ENCODE data around the gene PHKG2.

The PHKG2 gene

DNA sequence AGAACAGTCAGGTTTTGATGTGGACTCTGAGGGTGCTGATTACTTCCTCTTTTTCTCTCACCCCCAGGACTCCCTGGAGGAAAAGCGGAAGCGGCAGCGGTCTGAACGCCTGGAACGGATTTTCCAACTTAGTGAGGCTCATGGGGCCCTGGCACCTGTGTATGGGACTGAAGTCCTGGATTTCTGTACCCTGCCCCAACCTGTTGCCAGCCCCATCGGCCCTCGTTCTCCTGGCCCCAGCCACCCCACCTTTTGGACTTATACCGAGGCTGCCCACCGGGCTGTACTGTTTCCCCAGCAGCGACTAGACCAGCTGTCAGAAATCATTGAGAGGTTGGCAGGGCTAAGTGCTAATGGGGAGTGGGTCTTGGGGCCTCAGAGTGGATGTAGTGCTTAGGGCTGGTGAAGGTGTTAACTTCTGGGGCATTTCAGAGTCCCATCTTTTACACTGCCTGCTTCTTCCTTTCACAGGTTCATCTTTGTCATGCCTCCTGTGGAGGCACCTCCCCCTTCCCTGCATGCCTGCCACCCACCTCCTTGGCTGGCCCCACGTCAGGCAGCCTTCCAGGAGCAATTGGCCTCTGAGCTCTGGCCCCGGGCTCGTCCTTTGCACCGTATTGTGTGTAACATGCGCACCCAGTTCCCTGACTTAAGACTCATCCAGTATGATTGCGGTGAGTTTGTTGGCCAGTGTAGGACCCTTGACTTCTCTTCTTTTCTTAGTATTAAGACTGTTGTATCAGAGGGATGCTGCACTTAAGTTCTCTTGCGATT is 19.1 kb upstream of the PHKG2 start:
- H3K9me3 ChIP-seq (ENCODE audit: control insufficient read depth, low read length) = no peaks in the 10 kb centered on the region
- WGBS, 2 experiments (ENCODE audit: insufficient coverage in 2 of 2) = 96 to 97% methylated on average over 13 to 15 of the region's 17 CpGs
- H3K36me3 ChIP-seq (ENCODE audit: control insufficient read depth, insufficient read depth, low read length) = peaks cover 97% of the 10 kb centered on the region
- no peak overlapping the region for H3K4me3 ChIP-seq (ENCODE audit: extremely low read depth, insufficient read depth, low read length, poor library complexity, severe bottlenecking)
- H3K4me1 ChIP-seq (ENCODE audit: control insufficient read depth, insufficient read depth, low read length, poor library complexity, severe bottlenecking) = no peaks in the 10 kb centered on the region
- no peak overlapping the region for H3K27ac ChIP-seq (ENCODE audit: low read depth, low read length, severe bottlenecking)

DNA sequence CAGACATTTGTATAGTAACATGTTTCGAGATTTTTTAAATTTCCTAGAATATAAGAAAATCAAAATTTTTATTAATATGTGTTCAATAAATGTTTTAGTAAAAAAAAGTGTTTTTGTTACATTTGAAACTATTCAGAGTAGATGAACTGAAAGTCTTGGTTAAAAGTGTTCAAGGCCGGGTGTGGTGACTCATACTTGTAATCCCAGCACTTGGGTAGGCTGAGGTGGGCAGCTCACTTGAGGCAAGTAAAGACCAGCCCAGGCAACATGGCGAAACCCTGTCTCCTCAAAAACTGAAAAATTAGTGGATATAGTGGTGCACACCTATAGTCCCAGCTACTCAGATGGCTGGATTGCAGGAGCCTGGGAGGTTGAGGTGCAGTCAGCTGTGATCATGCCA is 16.8 kb upstream of the PHKG2 start:
- WGBS, 2 experiments (ENCODE audit: insufficient coverage in 2 of 2) = 96 to 100% methylated on average over 1 to 2 of the region's 3 CpGs
- Histone ChIP-seq H3K36me3 (ENCODE audit: control insufficient read depth, insufficient read depth, low read length) (peaks cover 97% of the 10 kb centered on the region), H3K4me3 (ENCODE audit: extremely low read depth, insufficient read depth, low read length, poor library complexity, severe bottlenecking) (no peak overlapping the region), H3K27ac (ENCODE audit: low read depth, low read length, severe bottlenecking) (no peak overlapping the region), H3K9me3 (ENCODE audit: control insufficient read depth, low read length) (no peaks in the 10 kb centered on the region), H3K4me1 (ENCODE audit: control insufficient read depth, insufficient read depth, low read length, poor library complexity, severe bottlenecking) (no peaks in the 10 kb centered on the region)

DNA sequence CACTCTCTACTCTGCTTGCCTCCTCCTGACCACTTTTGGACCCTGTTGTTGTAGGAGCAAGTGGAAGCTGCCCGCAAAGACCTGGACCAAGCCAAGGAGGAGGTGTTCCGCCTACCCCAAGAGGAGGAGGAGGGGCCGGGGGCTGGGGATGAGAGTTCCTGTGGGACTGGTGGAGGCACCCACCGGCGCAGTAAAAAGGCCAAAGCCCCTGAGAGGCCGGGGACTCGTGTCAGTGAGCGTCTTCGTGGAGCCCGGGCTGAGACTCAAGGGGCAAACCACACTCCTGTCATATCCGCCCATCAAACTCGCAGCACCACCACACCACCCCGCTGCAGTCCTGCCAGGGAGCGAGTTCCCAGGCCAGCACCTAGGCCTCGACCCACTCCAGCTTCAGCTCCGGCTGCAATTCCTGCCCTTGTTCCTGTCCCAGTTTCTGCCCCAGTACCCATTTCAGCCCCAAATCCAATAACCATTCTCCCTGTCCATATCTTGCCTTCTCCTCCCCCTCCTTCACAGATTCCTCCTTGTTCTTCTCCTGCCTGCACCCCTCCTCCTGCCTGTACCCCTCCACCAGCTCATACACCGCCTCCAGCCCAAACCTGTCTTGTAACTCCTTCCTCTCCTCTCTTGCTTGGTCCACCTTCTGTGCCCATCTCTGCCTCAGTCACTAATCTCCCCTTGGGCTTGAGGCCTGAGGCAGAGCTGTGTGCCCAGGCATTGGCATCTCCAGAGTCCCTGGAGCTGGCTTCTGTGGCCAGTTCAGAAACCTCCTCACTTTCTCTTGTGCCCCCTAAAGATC is 11.0 kb upstream of the PHKG2 start:
- H3K4me1 ChIP-seq (ENCODE audit: control insufficient read depth, insufficient read depth, low read length, poor library complexity, severe bottlenecking) = peaks cover 33% of the 10 kb centered on the region
- peaks cover 89% of the 10 kb centered on the region for H3K36me3 ChIP-seq (ENCODE audit: control insufficient read depth, insufficient read depth, low read length)
- H3K9me3 ChIP-seq (ENCODE audit: control insufficient read depth, low read length) = no peaks in the 10 kb centered on the region
- H3K27ac ChIP-seq (ENCODE audit: low read depth, low read length, severe bottlenecking) = no peak overlapping the region
- no peak overlapping the region for H3K4me3 ChIP-seq (ENCODE audit: extremely low read depth, insufficient read depth, low read length, poor library complexity, severe bottlenecking)
- 97 to 99% methylated on average over 15 to 17 of the region's 17 CpGs for WGBS, 2 experiments (ENCODE audit: insufficient coverage in 2 of 2)

DNA sequence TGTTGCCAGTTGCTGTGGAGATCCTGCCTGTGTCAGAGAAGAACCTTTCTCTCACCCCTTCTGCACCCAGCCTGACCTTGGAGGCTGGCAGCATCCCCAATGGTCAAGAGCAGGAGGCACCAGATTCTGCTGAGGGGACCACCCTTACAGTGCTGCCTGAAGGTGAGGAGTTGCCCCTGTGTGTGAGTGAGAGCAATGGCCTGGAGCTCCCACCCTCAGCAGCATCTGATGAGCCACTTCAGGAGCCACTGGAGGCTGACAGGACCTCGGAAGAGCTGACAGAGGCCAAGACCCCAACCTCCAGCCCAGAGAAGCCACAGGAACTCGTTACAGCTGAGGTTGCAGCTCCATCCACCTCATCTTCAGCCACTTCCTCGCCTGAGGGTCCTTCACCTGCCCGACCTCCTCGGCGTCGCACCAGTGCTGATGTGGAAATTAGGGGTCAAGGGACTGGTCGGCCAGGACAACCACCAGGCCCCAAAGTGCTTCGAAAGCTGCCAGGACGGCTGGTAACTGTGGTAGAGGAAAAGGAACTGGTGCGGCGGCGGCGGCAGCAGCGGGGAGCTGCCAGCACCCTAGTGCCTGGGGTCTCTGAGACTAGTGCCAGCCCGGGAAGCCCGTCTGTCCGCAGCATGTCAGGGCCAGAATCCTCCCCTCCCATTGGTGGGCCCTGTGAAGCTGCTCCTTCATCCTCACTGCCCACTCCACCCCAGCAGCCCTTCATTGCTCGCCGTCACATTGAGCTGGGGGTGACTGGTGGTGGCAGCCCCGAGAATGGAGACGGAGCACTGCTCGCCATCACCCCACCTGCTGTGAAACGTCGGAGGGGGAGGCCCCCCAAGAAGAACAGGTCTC is 10.2 kb upstream of the PHKG2 start:
- no peak overlapping the region for H3K4me3 ChIP-seq (ENCODE audit: extremely low read depth, insufficient read depth, low read length, poor library complexity, severe bottlenecking)
- H3K27ac ChIP-seq (ENCODE audit: low read depth, low read length, severe bottlenecking) = no peak overlapping the region
- H3K9me3 ChIP-seq (ENCODE audit: control insufficient read depth, low read length) = no peaks in the 10 kb centered on the region
- H3K36me3 ChIP-seq (ENCODE audit: control insufficient read depth, insufficient read depth, low read length) = peaks cover 89% of the 10 kb centered on the region
- 96 to 97% methylated on average over 19 of the region's 25 CpGs for WGBS, 2 experiments (ENCODE audit: insufficient coverage in 2 of 2)
- peaks cover 33% of the 10 kb centered on the region for H3K4me1 ChIP-seq (ENCODE audit: control insufficient read depth, insufficient read depth, low read length, poor library complexity, severe bottlenecking)

DNA sequence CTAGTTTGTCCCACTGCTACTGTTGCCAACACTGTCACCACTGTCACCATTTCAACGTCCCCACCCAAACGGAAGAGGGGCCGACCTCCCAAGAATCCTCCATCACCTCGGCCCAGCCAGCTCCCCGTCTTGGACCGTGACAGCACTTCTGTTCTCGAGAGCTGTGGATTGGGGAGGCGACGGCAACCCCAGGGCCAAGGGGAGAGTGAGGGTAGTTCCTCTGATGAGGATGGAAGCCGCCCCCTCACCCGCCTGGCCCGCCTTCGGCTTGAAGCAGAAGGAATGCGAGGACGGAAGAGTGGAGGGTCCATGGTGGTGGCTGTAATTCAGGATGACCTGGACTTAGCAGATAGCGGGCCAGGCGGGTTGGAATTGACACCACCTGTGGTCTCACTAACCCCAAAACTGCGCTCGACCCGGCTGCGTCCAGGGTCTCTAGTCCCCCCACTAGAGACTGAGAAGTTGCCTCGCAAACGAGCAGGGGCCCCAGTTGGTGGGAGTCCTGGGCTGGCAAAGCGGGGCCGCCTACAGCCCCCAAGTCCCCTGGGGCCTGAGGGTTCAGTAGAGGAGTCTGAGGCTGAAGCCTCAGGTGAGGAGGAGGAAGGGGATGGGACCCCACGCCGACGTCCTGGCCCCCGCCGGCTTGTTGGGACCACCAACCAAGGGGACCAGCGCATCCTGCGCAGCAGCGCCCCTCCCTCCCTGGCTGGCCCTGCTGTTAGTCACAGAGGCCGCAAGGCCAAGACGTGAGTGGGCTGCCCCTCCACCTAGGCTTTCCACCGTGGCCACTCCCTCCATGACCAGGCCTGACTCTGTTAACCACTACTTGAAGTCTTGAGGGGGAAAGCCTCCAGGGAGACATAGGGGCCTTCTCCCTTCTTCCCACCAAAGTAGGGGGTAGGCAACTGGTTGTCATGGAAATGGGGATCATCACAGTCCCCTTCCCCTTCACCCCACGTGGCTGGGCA is 9.0 kb upstream of the PHKG2 start:
- Histone ChIP-seq H3K27ac (ENCODE audit: low read depth, low read length, severe bottlenecking) (peak overlapping the region; percentile 10), H3K36me3 (ENCODE audit: control insufficient read depth, insufficient read depth, low read length) (peaks cover 88% of the 10 kb centered on the region)
- 95 to 98% methylated on average over 21 to 29 of the region's 37 CpGs for WGBS, 2 experiments (ENCODE audit: insufficient coverage in 2 of 2)

DNA sequence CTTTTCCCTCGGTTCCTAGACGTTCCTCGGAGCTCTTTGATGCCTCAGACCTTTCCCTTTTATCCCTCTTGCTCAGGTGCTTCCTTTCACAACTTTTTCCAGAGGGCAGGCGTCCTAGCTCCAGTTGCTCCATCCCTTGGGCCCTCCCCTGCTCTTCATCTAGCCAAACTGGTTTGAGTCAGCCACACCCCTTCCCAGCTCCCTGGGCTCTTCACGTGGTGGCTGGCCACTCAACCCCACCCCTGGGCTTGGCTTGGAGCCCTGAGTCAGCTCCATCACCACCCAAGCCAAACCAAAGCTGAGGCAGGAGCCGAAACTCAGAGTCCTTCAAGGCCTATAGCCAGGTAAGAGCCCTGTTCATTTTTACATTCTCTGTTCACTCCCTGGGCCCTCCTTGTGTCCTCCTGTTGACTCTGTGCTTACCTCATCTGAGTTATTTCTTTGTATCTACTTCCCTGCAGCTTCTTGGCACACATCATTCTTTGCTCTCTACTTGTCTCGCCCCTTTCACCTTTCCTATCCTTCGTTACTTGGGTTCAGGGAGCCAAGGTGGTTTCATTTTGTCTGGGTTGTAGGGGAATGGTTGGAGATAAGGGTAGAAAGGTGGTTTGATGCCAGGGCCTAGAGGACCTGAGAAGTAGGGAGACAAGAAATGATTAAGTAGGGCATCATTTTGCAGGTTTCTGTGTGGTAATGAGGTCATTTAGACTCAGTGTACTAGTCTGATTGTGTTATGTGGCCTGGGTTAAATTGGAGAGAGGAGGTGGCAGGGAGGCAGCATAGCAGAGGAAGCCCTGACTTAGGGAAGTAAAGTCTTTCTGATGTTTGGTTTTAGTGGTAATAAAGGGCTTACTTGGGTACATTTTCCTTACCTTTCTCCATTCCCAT is 7.6 kb upstream of the PHKG2 start:
- peaks cover 33% of the 10 kb centered on the region for H3K4me1 ChIP-seq (ENCODE audit: control insufficient read depth, insufficient read depth, low read length, poor library complexity, severe bottlenecking)
- H3K27ac ChIP-seq (ENCODE audit: low read depth, low read length, severe bottlenecking) = peak overlapping the region; percentile 91
- H3K36me3 ChIP-seq (ENCODE audit: control insufficient read depth, insufficient read depth, low read length) = peaks cover 88% of the 10 kb centered on the region
- 72 to 90% methylated on average over 6 of the region's 8 CpGs for WGBS, 2 experiments (ENCODE audit: insufficient coverage in 2 of 2)
- H3K9me3 ChIP-seq (ENCODE audit: control insufficient read depth, low read length) = no peaks in the 10 kb centered on the region
- no peak overlapping the region for H3K4me3 ChIP-seq (ENCODE audit: extremely low read depth, insufficient read depth, low read length, poor library complexity, severe bottlenecking)

More for the DNA sequence above, 9.0 kb upstream of the PHKG2 start:
- Histone ChIP-seq H3K9me3 (ENCODE audit: control insufficient read depth, low read length) (no peaks in the 10 kb centered on the region), H3K4me1 (ENCODE audit: control insufficient read depth, insufficient read depth, low read length, poor library complexity, severe bottlenecking) (peaks cover 33% of the 10 kb centered on the region), H3K4me3 (ENCODE audit: extremely low read depth, insufficient read depth, low read length, poor library complexity, severe bottlenecking) (no peak overlapping the region)

DNA sequence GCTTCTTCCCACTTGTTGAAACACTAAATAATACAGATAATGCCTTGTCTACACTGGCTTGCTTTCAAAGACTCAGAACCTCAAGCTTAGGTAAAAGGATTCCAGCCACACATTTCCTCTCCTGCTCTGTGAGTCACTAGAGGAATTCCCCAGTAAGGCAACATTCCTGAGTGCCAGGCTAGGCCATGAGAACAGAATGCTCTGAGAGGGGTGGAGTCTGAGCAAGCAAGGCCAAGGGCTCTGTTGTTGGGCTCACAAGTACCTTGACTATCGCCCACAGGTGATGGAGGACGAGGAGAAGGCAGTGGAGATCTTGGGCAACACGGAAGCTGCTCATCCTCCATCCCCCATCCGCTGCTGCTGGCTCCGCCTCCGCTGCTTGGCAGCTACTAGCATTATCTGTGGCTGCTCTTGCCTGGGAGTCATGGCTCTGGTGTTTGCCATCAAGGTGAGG is 6.7 kb upstream of the PHKG2 start:
- H3K36me3 ChIP-seq (ENCODE audit: control insufficient read depth, insufficient read depth, low read length) = peaks cover 81% of the 10 kb centered on the region
- peaks cover 33% of the 10 kb centered on the region for H3K4me1 ChIP-seq (ENCODE audit: control insufficient read depth, insufficient read depth, low read length, poor library complexity, severe bottlenecking)
- no peak overlapping the region for H3K4me3 ChIP-seq (ENCODE audit: extremely low read depth, insufficient read depth, low read length, poor library complexity, severe bottlenecking)
- peak overlapping the region; percentile 91 for H3K27ac ChIP-seq (ENCODE audit: low read depth, low read length, severe bottlenecking)
- no peaks in the 10 kb centered on the region for H3K9me3 ChIP-seq (ENCODE audit: control insufficient read depth, low read length)
- WGBS, 2 experiments (ENCODE audit: insufficient coverage in 2 of 2) = 75 to 88% methylated on average over 2 to 3 of the region's 6 CpGs

- H3K9me3 ChIP-seq (ENCODE audit: control insufficient read depth, low read length) = no peaks in the 10 kb centered on the region
- H3K4me1 ChIP-seq (ENCODE audit: control insufficient read depth, insufficient read depth, low read length, poor library complexity, severe bottlenecking) = peaks cover 37% of the 10 kb centered on the region
- H3K27ac ChIP-seq (ENCODE audit: low read depth, low read length, severe bottlenecking) = no peak overlapping the region
- H3K4me3 ChIP-seq (ENCODE audit: extremely low read depth, insufficient read depth, low read length, poor library complexity, severe bottlenecking) = no peak overlapping the region
- 90 to 94% methylated on average over 8 to 11 of the region's 11 CpGs for WGBS, 2 experiments (ENCODE audit: insufficient coverage in 2 of 2)
- H3K36me3 ChIP-seq (ENCODE audit: control insufficient read depth, insufficient read depth, low read length) = peaks cover 61% of the 10 kb centered on the region
These were observed 4.5 kb upstream of the PHKG2 start for GRCh38 chr16:30743716-30744115.

- Histone ChIP-seq H3K9me3 (ENCODE audit: control insufficient read depth, low read length) (no peaks in the 10 kb centered on the region), H3K27ac (ENCODE audit: low read depth, low read length, severe bottlenecking) (no peak overlapping the region), H3K4me1 (ENCODE audit: control insufficient read depth, insufficient read depth, low read length, poor library complexity, severe bottlenecking) (peaks cover 34% of the 10 kb centered on the region), H3K4me3 (ENCODE audit: extremely low read depth, insufficient read depth, low read length, poor library complexity, severe bottlenecking) (no peak overlapping the region), H3K36me3 (ENCODE audit: control insufficient read depth, insufficient read depth, low read length) (peaks cover 57% of the 10 kb centered on the region)
- WGBS, 2 experiments (ENCODE audit: insufficient coverage in 2 of 2) = 92% methylated on average over 1 of the region's 2 CpGs; no CpG with 5 or more reads in 1 of the 2 experiments
These were observed 4.0 kb upstream of the PHKG2 start for GRCh38 chr16:30744183-30744582.
